HEK293 (cell line): ENCODE results near the gene ABHD12.

ENCODE experiments used
- CTCF ChIA-PET: fragments of 350-600 bp; formaldehyde crosslinking; extraction: SDS; loops from one replicate; lab custom pipeline; 2021; ENCODE audit warnings: antibody characterized with exemption; lab: Yijun Ruan, JAX
- POLR2A ChIA-PET: fragments of 300-600 bp; formaldehyde crosslinking; extraction: SDS; loops from one replicate; lab custom pipeline; 2020; ENCODE audit warnings: antibody characterized with exemption, inconsistent platforms; lab: Yijun Ruan, JAX
- H3K27ac ChIP-seq: fragments of 200-500 bp; sonication (Bioruptor generic); 2 replicates; pipeline ENCODE4 v1.5.1; 2014; ENCODE audit warnings: low read depth, low read length, control low read depth, inconsistent platforms; ENCODE audit errors: extremely low read depth
- H3K36me3 ChIP-seq, 2 experiments: fragments of 200-500 bp in 1 of 2; sonication (Bioruptor generic) in 1 of 2; 1 replicate in 1 of 2; 2 replicates in 1 of 2; pipeline ENCODE4 v1.5.1; 2014 to 2017; ENCODE audit warnings: inconsistent platforms in 2 of 2, low read length in 2 of 2; ENCODE audit not compliant: control insufficient read depth in 2 of 2, insufficient read depth in 1 of 2
- H3K4me1 ChIP-seq: fragments of 200-500 bp; sonication (Bioruptor generic); 2 replicates; pipeline ENCODE4 v1.5.1; 2014; ENCODE audit warnings: mild to moderate bottlenecking, low read length, inconsistent platforms; ENCODE audit not compliant: control insufficient read depth, insufficient read depth
- H3K4me3 ChIP-seq: 2 replicates; pipeline ENCODE4 v1.5.1; 2011; ENCODE audit warnings: low read depth, mild to moderate bottlenecking, control low read depth, low read length, moderate library complexity
- H3K9me3 ChIP-seq: fragments of 200-500 bp; sonication (Bioruptor generic); 2 replicates; pipeline ENCODE4 v1.5.1; 2014; ENCODE audit warnings: low read depth, low read length, inconsistent platforms; ENCODE audit not compliant: control insufficient read depth, insufficient read depth
- EGR2 ChIP-seq: fragments of 450-650 bp; formaldehyde crosslinking; IDR thresholded peaks from 2 replicates; pipeline ENCODE4 v1.5.1; 2016; ENCODE audit warnings: low read depth, missing biosample characterization, missing genetic modification characterization
- ZFHX2 ChIP-seq: fragments of 450-650 bp; formaldehyde crosslinking; conservative IDR thresholded peaks from 2 replicates; pipeline ENCODE4 v1.5.1; 2016; ENCODE audit warnings: missing biosample characterization, missing genetic modification characterization
- ZFP37 ChIP-seq: fragments of 450-650 bp; formaldehyde crosslinking; IDR thresholded peaks from 2 replicates; pipeline ENCODE4 v1.5.1; 2016; ENCODE audit warnings: missing biosample characterization, missing genetic modification characterization
- ZIC2 ChIP-seq: fragments of 450-650 bp; formaldehyde crosslinking; IDR thresholded peaks from 2 replicates; pipeline ENCODE4 v1.5.1; 2016; ENCODE audit warnings: missing biosample characterization, missing genetic modification characterization
- ZNF239 ChIP-seq: fragments of 450-650 bp; formaldehyde crosslinking; IDR thresholded peaks from 2 replicates; pipeline ENCODE4 v1.5.1; 2016; ENCODE audit warnings: missing biosample characterization, missing genetic modification characterization
- ZNF324 ChIP-seq: fragments of 450-650 bp; formaldehyde crosslinking; IDR thresholded peaks from 2 replicates; pipeline ENCODE4 v1.5.1; 2016; ENCODE audit warnings: missing biosample characterization, missing genetic modification characterization
- ZNF335 ChIP-seq: fragments of 450-650 bp; formaldehyde crosslinking; conservative IDR thresholded peaks from 2 replicates; pipeline ENCODE4 v1.5.1; 2016; ENCODE audit warnings: missing biosample characterization, missing genetic modification characterization
- ZNF513 ChIP-seq: fragments of 450-650 bp; IDR thresholded peaks from 2 replicates; pipeline ENCODE4 v1.5.1; 2018; ENCODE audit warnings: missing biosample characterization, missing genetic modification characterization
- ZNF585B ChIP-seq: fragments of 450-650 bp; formaldehyde crosslinking; IDR thresholded peaks from 2 replicates; pipeline ENCODE4 v1.5.1; 2016; ENCODE audit warnings: missing biosample characterization, missing genetic modification characterization
- ZNF792 ChIP-seq: fragments of 450-650 bp; formaldehyde crosslinking; IDR thresholded peaks from 2 replicates; pipeline ENCODE4 v1.5.1; 2016; ENCODE audit warnings: missing biosample characterization, missing genetic modification characterization
- TF ChIP-seq, protein P1 (sequence below): fragments of 450-650 bp; formaldehyde crosslinking; IDR thresholded peaks from 2 replicates; pipeline ENCODE4 v1.5.1; 2016; ENCODE audit warnings: missing biosample characterization, missing genetic modification characterization
- TF ChIP-seq, protein P2 (sequence below): IDR thresholded peaks from 2 replicates; pipeline ENCODE4 v1.6.1; 2011; ENCODE audit warnings: mild to moderate bottlenecking, low read depth, low read length, borderline replicate concordance
- TF ChIP-seq, protein P3 (sequence below): fragments of 450-650 bp; formaldehyde crosslinking; IDR thresholded peaks from 2 replicates; pipeline ENCODE4 v1.5.1; 2016; ENCODE audit warnings: missing biosample characterization, missing genetic modification characterization

Gene ABHD12

GRCh38 chr20:25274481-25274880 lies 116.2 kb downstream of the ABHD12 start (continued):
- TF ChIP-seq ZNF513 (tag by site-specific recombination), result no peak
- no peak for TF ChIP-seq ZFP37 (tag by site-specific recombination)
- no peak for TF ChIP-seq ZNF585B
- no peak for TF ChIP-seq ZNF239 (tag by site-specific recombination)
- TF ChIP-seq, all 188 proteins: peak for 0

- TF ChIP-seq ZFHX2 (tag by site-specific recombination) (0 out of 2 replicates have a peak, but pooled peaks have one; percentile 30), ZNF335 (tag by site-specific recombination) (no peak), EGR2 (tag by site-specific recombination) (peak; percentile 60; the same call in 1 of the 2 replicates)
- Histone ChIP-seq H3K27ac (no peak overlapping the region), H3K4me1 (no peaks in the 10 kb centered on the region), H3K9me3 (no peaks in the 10 kb centered on the region), H3K36me3 (peaks cover 0 to 94% of the 10 kb centered on the region in 2 experiments; a peak in 2 of 3 replicates), H3K4me3 (no peak overlapping the region)
- CTCF ChIA-PET, result interaction anchor here (0.7 kb wide), 1 partner anchor 38 kb away, joined by 3 read pairs; no protein-coding TSS in a partner anchor
- POLR2A ChIA-PET, result no interaction called here
Measured at GRCh38 chr20:25273541-25274358, 116.9 kb downstream of the ABHD12 start.

DNA sequence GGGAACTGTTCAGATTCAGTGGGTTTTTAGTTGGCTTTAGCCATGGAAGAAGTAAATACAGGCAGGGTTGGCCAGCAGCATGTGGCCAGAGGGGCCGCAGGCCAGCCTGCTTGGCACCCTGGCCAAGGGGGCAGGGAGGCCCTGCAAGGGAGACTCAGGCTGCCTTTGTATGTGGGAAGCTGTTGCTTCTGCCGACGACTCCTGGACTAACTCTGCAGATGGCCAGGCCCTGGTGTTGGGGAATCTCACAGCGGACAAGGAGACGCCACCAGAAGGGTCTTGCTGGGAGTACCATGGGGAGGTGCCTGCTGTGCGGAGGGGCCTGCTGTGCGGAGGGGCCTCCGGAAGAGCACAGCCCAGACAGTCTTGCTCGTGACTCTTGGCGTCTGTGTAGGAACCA lies 117.6 kb downstream of the ABHD12 start:
- Histone ChIP-seq H3K4me3 (no peak overlapping the region), H3K27ac (no peak overlapping the region), H3K36me3 (peaks cover 0 to 87% of the 10 kb centered on the region in 2 experiments; a peak in 2 of 3 replicates), H3K4me1 (no peaks in the 10 kb centered on the region), H3K9me3 (no peaks in the 10 kb centered on the region)
- peak; percentile 19; the same call in 1 of the 2 replicates for TF ChIP-seq ZIC2 (tag by site-specific recombination)
- TF ChIP-seq, protein P1, sequence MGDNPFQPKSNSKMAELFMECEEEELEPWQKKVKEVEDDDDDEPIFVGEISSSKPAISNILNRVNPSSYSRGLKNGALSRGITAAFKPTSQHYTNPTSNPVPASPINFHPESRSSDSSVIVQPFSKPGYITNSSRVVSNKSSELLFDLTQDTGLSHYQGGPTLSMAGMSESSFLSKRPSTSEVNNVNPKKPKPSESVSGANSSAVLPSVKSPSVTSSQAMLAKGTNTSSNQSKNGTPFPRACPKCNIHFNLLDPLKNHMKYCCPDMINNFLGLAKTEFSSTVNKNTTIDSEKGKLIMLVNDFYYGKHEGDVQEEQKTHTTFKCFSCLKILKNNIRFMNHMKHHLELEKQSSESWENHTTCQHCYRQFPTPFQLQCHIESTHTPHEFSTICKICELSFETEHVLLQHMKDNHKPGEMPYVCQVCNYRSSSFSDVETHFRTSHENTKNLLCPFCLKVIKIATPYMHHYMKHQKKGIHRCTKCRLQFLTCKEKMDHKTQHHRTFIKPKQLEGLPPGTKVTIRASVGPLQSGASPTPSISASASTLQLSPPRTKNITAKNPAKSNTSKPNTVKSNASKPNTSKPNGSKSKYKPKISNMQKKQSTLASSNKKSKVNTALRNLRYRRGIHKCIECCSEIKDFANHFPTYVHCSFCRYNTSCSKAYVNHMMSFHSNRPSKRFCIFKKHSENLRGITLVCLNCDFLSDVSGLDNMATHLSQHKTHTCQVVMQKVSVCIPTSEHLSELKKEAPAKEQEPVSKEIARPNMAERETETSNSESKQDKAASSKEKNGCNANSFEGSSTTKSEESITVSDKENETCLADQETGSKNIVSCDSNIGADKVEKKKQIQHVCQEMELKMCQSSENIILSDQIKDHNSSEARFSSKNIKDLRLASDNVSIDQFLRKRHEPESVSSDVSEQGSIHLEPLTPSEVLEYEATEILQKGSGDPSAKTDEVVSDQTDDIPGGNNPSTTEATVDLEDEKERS (tag by site-specific recombination), result no peak
- ChIA-PET CTCF (interaction anchor here (0.7 kb wide), 2 partner anchors 39 to 121 kb away, joined by 3 to 4 read pairs; no protein-coding TSS in a partner anchor), POLR2A (no interaction called here)

DNA sequence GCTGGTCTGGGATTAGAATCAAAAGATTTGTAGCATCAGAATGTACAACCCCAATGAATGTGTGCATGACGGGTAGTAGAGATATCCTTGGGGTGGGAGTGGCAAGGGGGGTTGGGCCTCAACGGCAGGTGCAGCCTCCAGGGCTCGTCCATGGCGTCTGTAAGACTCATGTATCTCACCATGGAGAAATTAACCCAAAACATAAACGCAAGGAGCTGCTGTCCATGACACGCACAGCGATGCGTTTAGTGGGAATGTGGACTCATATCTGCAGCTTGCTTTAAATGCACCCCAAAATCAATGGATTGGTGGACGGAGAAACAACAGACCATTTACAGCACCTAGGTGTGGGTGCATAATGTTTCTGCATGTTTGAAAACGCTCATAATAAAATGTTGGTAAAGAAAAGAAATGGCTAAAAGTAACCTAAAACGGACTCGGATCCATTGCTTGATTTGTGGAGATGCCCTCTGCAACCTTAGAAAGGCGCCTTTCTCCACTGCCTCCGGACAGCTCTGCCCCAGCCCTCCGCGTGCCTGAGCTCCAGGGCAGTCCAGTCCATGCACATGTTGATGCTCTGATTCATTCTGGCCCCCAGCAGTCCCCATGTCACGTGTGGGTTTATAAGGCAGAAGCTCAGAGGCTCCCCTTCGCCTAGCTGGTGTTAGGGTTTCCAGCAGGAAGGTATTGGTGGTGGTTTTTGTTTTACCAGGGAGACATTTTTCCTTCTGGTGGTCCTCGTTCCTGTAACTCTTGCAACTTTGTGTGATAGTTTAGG lies 118.2 kb downstream of the ABHD12 start:
- H3K36me3 ChIP-seq, result peaks cover 0 to 81% of the 10 kb centered on the region in 2 experiments; a peak in 2 of 3 replicates
- H3K27ac ChIP-seq, result no peak overlapping the region
- no peak overlapping the region for H3K4me3 ChIP-seq
- H3K4me1 ChIP-seq, result no peaks in the 10 kb centered on the region
- ChIA-PET CTCF (interaction anchor here (0.7 kb wide), 1 partner anchor 121 kb away, joined by 4 read pairs; no protein-coding TSS in a partner anchor), POLR2A (no interaction called here)
- H3K9me3 ChIP-seq, result no peaks in the 10 kb centered on the region
- no peak for TF ChIP-seq ZNF792 (tag by site-specific recombination)
- TF ChIP-seq, protein P2, sequence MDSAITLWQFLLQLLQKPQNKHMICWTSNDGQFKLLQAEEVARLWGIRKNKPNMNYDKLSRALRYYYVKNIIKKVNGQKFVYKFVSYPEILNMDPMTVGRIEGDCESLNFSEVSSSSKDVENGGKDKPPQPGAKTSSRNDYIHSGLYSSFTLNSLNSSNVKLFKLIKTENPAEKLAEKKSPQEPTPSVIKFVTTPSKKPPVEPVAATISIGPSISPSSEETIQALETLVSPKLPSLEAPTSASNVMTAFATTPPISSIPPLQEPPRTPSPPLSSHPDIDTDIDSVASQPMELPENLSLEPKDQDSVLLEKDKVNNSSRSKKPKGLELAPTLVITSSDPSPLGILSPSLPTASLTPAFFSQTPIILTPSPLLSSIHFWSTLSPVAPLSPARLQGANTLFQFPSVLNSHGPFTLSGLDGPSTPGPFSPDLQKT, result no peak
- TF ChIP-seq, protein P1 (tag by site-specific recombination), result no peak
- TF ChIP-seq ZNF324 (tag by site-specific recombination), result no peak
- TF ChIP-seq, protein P3, sequence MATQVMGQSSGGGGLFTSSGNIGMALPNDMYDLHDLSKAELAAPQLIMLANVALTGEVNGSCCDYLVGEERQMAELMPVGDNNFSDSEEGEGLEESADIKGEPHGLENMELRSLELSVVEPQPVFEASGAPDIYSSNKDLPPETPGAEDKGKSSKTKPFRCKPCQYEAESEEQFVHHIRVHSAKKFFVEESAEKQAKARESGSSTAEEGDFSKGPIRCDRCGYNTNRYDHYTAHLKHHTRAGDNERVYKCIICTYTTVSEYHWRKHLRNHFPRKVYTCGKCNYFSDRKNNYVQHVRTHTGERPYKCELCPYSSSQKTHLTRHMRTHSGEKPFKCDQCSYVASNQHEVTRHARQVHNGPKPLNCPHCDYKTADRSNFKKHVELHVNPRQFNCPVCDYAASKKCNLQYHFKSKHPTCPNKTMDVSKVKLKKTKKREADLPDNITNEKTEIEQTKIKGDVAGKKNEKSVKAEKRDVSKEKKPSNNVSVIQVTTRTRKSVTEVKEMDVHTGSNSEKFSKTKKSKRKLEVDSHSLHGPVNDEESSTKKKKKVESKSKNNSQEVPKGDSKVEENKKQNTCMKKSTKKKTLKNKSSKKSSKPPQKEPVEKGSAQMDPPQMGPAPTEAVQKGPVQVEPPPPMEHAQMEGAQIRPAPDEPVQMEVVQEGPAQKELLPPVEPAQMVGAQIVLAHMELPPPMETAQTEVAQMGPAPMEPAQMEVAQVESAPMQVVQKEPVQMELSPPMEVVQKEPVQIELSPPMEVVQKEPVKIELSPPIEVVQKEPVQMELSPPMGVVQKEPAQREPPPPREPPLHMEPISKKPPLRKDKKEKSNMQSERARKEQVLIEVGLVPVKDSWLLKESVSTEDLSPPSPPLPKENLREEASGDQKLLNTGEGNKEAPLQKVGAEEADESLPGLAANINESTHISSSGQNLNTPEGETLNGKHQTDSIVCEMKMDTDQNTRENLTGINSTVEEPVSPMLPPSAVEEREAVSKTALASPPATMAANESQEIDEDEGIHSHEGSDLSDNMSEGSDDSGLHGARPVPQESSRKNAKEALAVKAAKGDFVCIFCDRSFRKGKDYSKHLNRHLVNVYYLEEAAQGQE (tag by site-specific recombination), result no peak
